DND-41 (cell line): ENCODE results near the gene CDC37L1.

Experiments used
- ATAC-seq: fragments of 200-7000 bp; cut with Tn5 transposase; 3 replicates; pipeline ENCODE4 v1.9.1; 2021; ENCODE audit warnings: low read depth; ENCODE audit not compliant: insufficient read depth
- DNase-seq: peaks from one replicate; pipeline ENCODE4 v3.0.0-alpha.2; 2020
- H2AFZ ChIP-seq: 2 replicates; pipeline ENCODE4 v1.6.0; 2012; ENCODE audit warnings: low read depth, low read length
- H3K27ac ChIP-seq: 2 replicates; pipeline ENCODE4 v1.5.1; 2012; ENCODE audit warnings: low read length, inconsistent platforms
- H3K27me3 ChIP-seq: fragments of 200-600 bp; sonication (generic); 2 replicates; pipeline ENCODE4 v1.6.0; 2012; ENCODE audit warnings: low read length, mild to moderate bottlenecking, inconsistent platforms; ENCODE audit not compliant: insufficient read depth, poor library complexity
- H3K36me3 ChIP-seq: 2 replicates; pipeline ENCODE4 v1.5.1; 2012; ENCODE audit warnings: low read length, inconsistent platforms; ENCODE audit not compliant: insufficient read depth
- H3K4me1 ChIP-seq: 2 replicates; pipeline ENCODE4 v1.5.1; 2012; ENCODE audit warnings: mild to moderate bottlenecking, low read length; ENCODE audit not compliant: insufficient read depth
- H3K4me2 ChIP-seq: 2 replicates; pipeline ENCODE4 v1.6.0; 2012; ENCODE audit warnings: mild to moderate bottlenecking, moderate library complexity, low read length, inconsistent platforms; ENCODE audit not compliant: insufficient read depth
- H3K4me3 ChIP-seq, 2 experiments: fragments of 200-600 bp in 1 of 2; shearing (Covaris generic) in 1 of 2; 2 replicates each; pipeline ENCODE4 v1.5.1; 2012 to 2016; ENCODE audit warnings: inconsistent platforms in 2 of 2, low read length in 2 of 2, mild to moderate bottlenecking in 2 of 2, low read depth in 1 of 2, moderate library complexity in 1 of 2
- H3K79me2 ChIP-seq: 2 replicates; pipeline ENCODE4 v1.6.0; 2012; ENCODE audit warnings: low read length, inconsistent platforms; ENCODE audit not compliant: insufficient read depth
- H3K9ac ChIP-seq: 2 replicates; pipeline ENCODE4 v1.6.0; 2012; ENCODE audit warnings: low read depth, mild to moderate bottlenecking, inconsistent platforms, low read length, moderate library complexity
- H3K9me3 ChIP-seq: 2 replicates; pipeline ENCODE4 v1.5.1; 2012; ENCODE audit warnings: low read length, moderate library complexity, mild to moderate bottlenecking, inconsistent platforms; ENCODE audit not compliant: insufficient read depth, severe bottlenecking
- H4K20me1 ChIP-seq: 2 replicates; pipeline ENCODE4 v1.6.0; 2012; ENCODE audit warnings: low read length; ENCODE audit not compliant: insufficient read depth
- CTCF ChIP-seq: IDR thresholded peaks from 2 replicates; pipeline ENCODE4 v1.5.1; 2012; ENCODE audit warnings: borderline replicate concordance, low read length, moderate library complexity, mild to moderate bottlenecking; ENCODE audit not compliant: poor library complexity, severe bottlenecking; ENCODE audit errors: extremely low read depth
- EZH2 ChIP-seq: IDR thresholded peaks from 3 replicates; pipeline ENCODE4 v1.6.1; 2012; ENCODE audit warnings: borderline replicate concordance, low read depth, mild to moderate bottlenecking, moderate library complexity, low read length, inconsistent platforms; ENCODE audit not compliant: severe bottlenecking

CDC37L1 gene

GRCh38 chr9:4700932-4701331, 21.6 kb downstream of the CDC37L1 start:
- H2AFZ ChIP-seq, result no peak overlapping the region
- no peaks in the 10 kb centered on the region for H4K20me1 ChIP-seq
- H3K4me3 ChIP-seq, result no peak overlapping the region
- TF ChIP-seq CTCF (no peak), EZH2 (no peak)
- H3K36me3 ChIP-seq, result peaks cover 55% of the 10 kb centered on the region
- no peak overlapping the region for H3K27ac ChIP-seq
- 0 out of 2 replicates have a peak, but pooled peaks cover 3% of the 10 kb centered on the region for H3K79me2 ChIP-seq
- ATAC-seq (no peak), DNase-seq (no peak)
- H3K4me1 ChIP-seq, result no peaks in the 10 kb centered on the region
- no peaks in the 10 kb centered on the region for H3K9me3 ChIP-seq
- H3K27me3 ChIP-seq, result no peaks in the 10 kb centered on the region
- no peak overlapping the region for H3K4me2 ChIP-seq
- H3K9ac ChIP-seq, result no peak overlapping the region

- no peak for ATAC-seq
- peaks cover 59% of the 10 kb centered on the region for H3K36me3 ChIP-seq
- no peak overlapping the region for H2AFZ ChIP-seq
- H3K4me3 ChIP-seq, result no peak overlapping the region
- H3K27me3 ChIP-seq, result no peaks in the 10 kb centered on the region
- DNase-seq, result no peak
- H3K27ac ChIP-seq, result no peak overlapping the region
- H4K20me1 ChIP-seq, result no peaks in the 10 kb centered on the region
- no peak for TF ChIP-seq EZH2
- TF ChIP-seq CTCF, result no peak
- H3K4me1 ChIP-seq, result no peaks in the 10 kb centered on the region
- no peak overlapping the region for H3K4me2 ChIP-seq
- H3K9me3 ChIP-seq, result no peaks in the 10 kb centered on the region
- H3K79me2 ChIP-seq, result 0 out of 2 replicates have a peak, but pooled peaks cover under 1% of the 10 kb centered on the region
- H3K9ac ChIP-seq, result no peak overlapping the region
Observed at GRCh38 chr9:4701526-4701925, 22.2 kb downstream of the CDC37L1 start.

- ATAC-seq (no peak), DNase-seq (no peak)
- no peaks in the 10 kb centered on the region for H3K4me1 ChIP-seq
- peaks cover 54% of the 10 kb centered on the region; the same call in 1 of the 2 replicates for H3K36me3 ChIP-seq
- no peak overlapping the region for H3K9ac ChIP-seq
- H4K20me1 ChIP-seq, result no peaks in the 10 kb centered on the region
- no peak overlapping the region for H3K4me3 ChIP-seq
- H3K27me3 ChIP-seq, result no peaks in the 10 kb centered on the region
- H3K4me2 ChIP-seq, result no peak overlapping the region
- no peak overlapping the region for H3K27ac ChIP-seq
- H3K9me3 ChIP-seq, result no peaks in the 10 kb centered on the region
- TF ChIP-seq CTCF (no peak), EZH2 (no peak)
- H2AFZ ChIP-seq, result no peak overlapping the region
- H3K79me2 ChIP-seq, result no peaks in the 10 kb centered on the region
Observed at GRCh38 chr9:4704129-4704528, 24.8 kb downstream of the CDC37L1 start.

GRCh38 chr9:4706021-4706420, 26.7 kb downstream of the CDC37L1 start:
- no peaks in the 10 kb centered on the region for H3K4me1 ChIP-seq
- peaks cover 46% of the 10 kb centered on the region; the same call in 1 of the 2 replicates for H3K36me3 ChIP-seq
- no peak overlapping the region for H3K27ac ChIP-seq
- H3K4me2 ChIP-seq, result no peak overlapping the region
- ATAC-seq (no peak), DNase-seq (no peak)
- no peak overlapping the region for H3K4me3 ChIP-seq
- H3K9ac ChIP-seq, result no peak overlapping the region
- no peak overlapping the region for H2AFZ ChIP-seq
- H3K79me2 ChIP-seq, result no peaks in the 10 kb centered on the region
- no peaks in the 10 kb centered on the region for H3K9me3 ChIP-seq
- H4K20me1 ChIP-seq, result no peaks in the 10 kb centered on the region
- no peaks in the 10 kb centered on the region for H3K27me3 ChIP-seq
- no peak for TF ChIP-seq EZH2
- no peak for TF ChIP-seq CTCF
